HCT116 (cell line): ENCODE results near the gene AKAP13.

ENCODE experiments used
- CEBPB ChIP-seq: IDR thresholded peaks from 2 replicates; pipeline ENCODE4 v1.6.1; 2012; ENCODE audit warnings: low read depth
- EGR1 ChIP-seq: IDR thresholded peaks from 2 replicates; pipeline ENCODE4 v1.6.1; 2012; ENCODE audit warnings: low read depth
- POLR2A ChIP-seq: IDR thresholded peaks from 2 replicates; pipeline ENCODE4 v1.7.0; 2011; ENCODE audit warnings: borderline replicate concordance; ENCODE audit not compliant: insufficient read depth, insufficient read length; ENCODE audit errors: extremely low read depth
- POLR2AphosphoS5 ChIP-seq: IDR thresholded peaks from 2 replicates; pipeline ENCODE4 v1.6.1; 2011; ENCODE audit warnings: mild to moderate bottlenecking, low read depth, low read length, moderate library complexity
- SRF ChIP-seq: IDR thresholded peaks from 2 replicates; pipeline ENCODE4 v1.6.1; 2012; ENCODE audit warnings: low read depth
- TCF7L2 ChIP-seq: IDR thresholded peaks from 2 replicates; pipeline ENCODE4 v1.7.0; 2011; ENCODE audit warnings: borderline replicate concordance, inconsistent platforms; ENCODE audit not compliant: insufficient read depth, insufficient read length; ENCODE audit errors: extremely low read depth
- YY1 ChIP-seq: IDR thresholded peaks from 2 replicates; pipeline ENCODE4 v1.6.1; 2011; ENCODE audit warnings: low read length, low read depth, moderate library complexity, mild to moderate bottlenecking; ENCODE audit not compliant: insufficient replicate concordance; ENCODE audit errors: extremely low read depth
- TF ChIP-seq, protein P1 (sequence below): IDR thresholded peaks from 2 replicates; pipeline ENCODE4 v1.6.1; 2012
- TF ChIP-seq, protein P2 (sequence below), 3 experiments: fragments of 200-600 bp in 1 of 3; sonication (generic) in 1 of 3; IDR thresholded peaks in 2 of 3; conservative IDR thresholded peaks in 1 of 3; 2 replicates each; pipeline ENCODE4 v1.5.1; 2012 to 2017; ENCODE audit warnings: low read depth in 2 of 3, low read length in 2 of 3, antibody characterized with exemption in 1 of 3, borderline replicate concordance in 1 of 3, control low read depth in 1 of 3, mild to moderate bottlenecking in 1 of 3, mixed read lengths in 1 of 3, mixed run types in 1 of 3, moderate library complexity in 1 of 3; ENCODE audit not compliant: insufficient read depth in 1 of 3

DNA sequence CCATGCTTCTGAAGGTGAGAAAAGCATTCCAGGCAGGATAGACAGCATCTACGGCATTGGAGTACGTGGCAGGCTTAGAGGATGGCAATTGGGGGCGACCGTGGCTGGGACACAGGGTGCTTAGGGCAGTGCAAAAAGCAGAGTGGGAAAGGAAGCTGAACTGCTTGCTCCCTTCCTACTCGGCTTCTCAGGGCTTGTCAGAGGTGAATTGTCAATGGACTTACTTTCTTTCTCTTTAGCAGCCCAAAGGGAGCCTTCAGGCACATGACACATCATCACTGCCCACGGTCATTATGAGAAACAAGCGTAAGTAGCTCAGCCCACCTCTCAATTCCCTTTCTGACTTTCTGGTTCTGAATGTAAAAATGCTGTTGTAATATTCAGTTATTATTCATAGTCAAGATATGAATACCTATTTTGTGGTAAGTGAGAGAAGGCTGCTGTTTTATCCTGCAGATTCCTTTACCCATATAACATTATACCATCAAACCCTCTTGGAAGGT lies 330.0 kb downstream of the AKAP13 start:
- TF ChIP-seq POLR2AphosphoS5: no peak
- no peak for TF ChIP-seq SRF
- TF ChIP-seq, protein P1, sequence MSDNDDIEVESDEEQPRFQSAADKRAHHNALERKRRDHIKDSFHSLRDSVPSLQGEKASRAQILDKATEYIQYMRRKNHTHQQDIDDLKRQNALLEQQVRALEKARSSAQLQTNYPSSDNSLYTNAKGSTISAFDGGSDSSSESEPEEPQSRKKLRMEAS: no peak
- TF ChIP-seq TCF7L2: no peak
- no peak for TF ChIP-seq YY1
- TF ChIP-seq, protein P2, sequence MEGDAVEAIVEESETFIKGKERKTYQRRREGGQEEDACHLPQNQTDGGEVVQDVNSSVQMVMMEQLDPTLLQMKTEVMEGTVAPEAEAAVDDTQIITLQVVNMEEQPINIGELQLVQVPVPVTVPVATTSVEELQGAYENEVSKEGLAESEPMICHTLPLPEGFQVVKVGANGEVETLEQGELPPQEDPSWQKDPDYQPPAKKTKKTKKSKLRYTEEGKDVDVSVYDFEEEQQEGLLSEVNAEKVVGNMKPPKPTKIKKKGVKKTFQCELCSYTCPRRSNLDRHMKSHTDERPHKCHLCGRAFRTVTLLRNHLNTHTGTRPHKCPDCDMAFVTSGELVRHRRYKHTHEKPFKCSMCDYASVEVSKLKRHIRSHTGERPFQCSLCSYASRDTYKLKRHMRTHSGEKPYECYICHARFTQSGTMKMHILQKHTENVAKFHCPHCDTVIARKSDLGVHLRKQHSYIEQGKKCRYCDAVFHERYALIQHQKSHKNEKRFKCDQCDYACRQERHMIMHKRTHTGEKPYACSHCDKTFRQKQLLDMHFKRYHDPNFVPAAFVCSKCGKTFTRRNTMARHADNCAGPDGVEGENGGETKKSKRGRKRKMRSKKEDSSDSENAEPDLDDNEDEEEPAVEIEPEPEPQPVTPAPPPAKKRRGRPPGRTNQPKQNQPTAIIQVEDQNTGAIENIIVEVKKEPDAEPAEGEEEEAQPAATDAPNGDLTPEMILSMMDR (IDR thresholded peaks at IDR 0.05 in 2 of 3, conservative IDR thresholded peaks at IDR 0.05 in 1 of 3; ENCODE audit: borderline replicate concordance in 1 of 3, insufficient read depth in 1 of 3, low read depth in 2 of 3, low read length in 2 of 3): no peak
- no peak for TF ChIP-seq EGR1
- TF ChIP-seq POLR2A: no peak
- TF ChIP-seq CEBPB: no peak
